AG04450 (cell line): ENCODE data around the gene ALDOB. TPM values are rescaled to one million over a fixed set of nuclear protein-coding genes. Genes with fewer than 3 reads are reported as not detected.
"Not testable (repeated sequence)": the region's sequence is repeated elsewhere in the genome, so short reads cannot be mapped to it uniquely, and the experiment has no call there.

Experiments
- CTCF ChIA-PET: fragments of 300-600, 350-600 bp; formaldehyde crosslinking; extraction: SDS; loops from one replicate; lab custom pipeline; 2022; ENCODE audit warnings: antibody characterized with exemption, inconsistent platforms; lab: Charles Lee
- POLR2A ChIA-PET: fragments of 350-600 bp; formaldehyde crosslinking; extraction: SDS; loops from one replicate; lab custom pipeline; 2021; ENCODE audit warnings: antibody characterized with exemption, inconsistent platforms; lab: Yijun Ruan, JAX
- DNase-seq: peaks from one replicate; pipeline ENCODE4 v3.0.0-alpha.2; 2011; ENCODE audit warnings: low read depth, low spot score
- H3K27ac ChIP-seq: one replicate; pipeline ENCODE4 v1.5.1; 2012; ENCODE audit warnings: low read depth, low read length, control low read depth
- H3K27me3 ChIP-seq: one replicate; pipeline ENCODE4 v1.6.0; 2012; ENCODE audit warnings: low read length; ENCODE audit not compliant: control insufficient read depth, insufficient read depth
- H3K4me3 ChIP-seq: 2 replicates; pipeline ENCODE4 v1.5.1; 2011; ENCODE audit warnings: mild to moderate bottlenecking, low read depth, low read length, control low read depth
- H3K9me3 ChIP-seq: 2 replicates; pipeline ENCODE4 v1.5.1; 2012; ENCODE audit warnings: low read length; ENCODE audit not compliant: control insufficient read depth, insufficient read depth
- polyA plus RNA-seq: library from polyadenylated mRNA; depleted of rRNA; stranded (reverse); fragments of >200 nt; gene quantifications from 2 replicates; pipeline ENCODE4 v1.2.3, GENCODE V29; 2011
- TF ChIP-seq, protein P1 (sequence below): IDR thresholded peaks from 2 replicates; pipeline ENCODE4 v1.5.1; 2011; ENCODE audit warnings: low read depth, low read length, control low read depth, inconsistent platforms

Gene ALDOB
- polyA plus RNA-seq, 1 experiment = not detected

DNA sequence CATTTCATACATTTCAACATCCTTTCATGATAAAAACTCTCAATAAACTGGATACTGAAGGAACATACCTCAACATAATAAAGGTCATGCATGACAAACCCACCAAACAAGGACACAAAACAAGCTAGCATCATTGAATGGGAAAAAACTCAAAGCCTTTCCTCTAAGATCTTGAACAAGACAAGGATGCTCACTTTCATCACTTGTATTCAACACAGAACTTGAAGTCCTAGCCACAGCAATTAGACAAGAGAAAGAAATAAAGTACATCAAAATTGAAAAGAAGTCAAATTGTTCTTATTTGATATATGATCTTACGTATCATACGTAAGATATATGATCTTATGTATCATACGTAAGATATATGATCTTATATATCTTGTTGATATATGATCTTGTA is 42.4 kb downstream of the ALDOB start:
- POLR2A ChIA-PET = no interaction called here

DNA sequence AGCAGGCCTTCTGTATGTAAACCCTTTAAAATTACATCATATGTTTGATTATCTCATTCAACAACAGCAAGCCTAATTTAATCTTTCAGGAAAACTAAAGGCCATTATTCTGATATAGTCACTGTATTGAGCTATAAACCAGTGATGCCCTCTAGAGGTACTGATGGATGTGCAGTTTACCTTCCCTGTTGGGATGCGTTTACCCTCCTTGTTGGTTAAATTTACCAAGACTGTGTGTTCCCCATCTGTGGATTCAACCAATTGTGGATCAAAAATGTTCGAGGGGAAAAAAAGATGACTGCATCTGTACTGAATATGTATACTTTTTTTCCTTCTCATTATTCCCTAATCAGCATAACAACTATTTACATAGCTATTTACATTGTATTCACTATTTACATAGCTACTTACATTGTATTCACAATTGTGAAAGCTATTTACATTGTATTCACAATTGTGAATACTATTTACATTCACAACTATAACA is 47.0 kb downstream of the ALDOB start:
- DNase-seq = no peak
- POLR2A ChIA-PET = interaction anchor here (1.7 kb wide), 1 partner anchor 10 kb away, joined by 5 read pairs; the partner anchor contains the start of genes MRPL50 and ZNF189
- Histone ChIP-seq H3K9me3 (peaks cover 2% of the 10 kb centered on the region; the same call in 1 of the 2 replicates), H3K4me3 (no peak overlapping the region), H3K27ac (no peak overlapping the region), H3K27me3 (no peaks in the 10 kb centered on the region)
- CTCF ChIA-PET = interaction anchor here (0.6 to 2.9 kb wide), 16 partner anchors 7 to 1110 kb away, joined by 3 to 31 read pairs (median 4); partner anchors contain the start of genes MRPL50 and ZNF189
- TF ChIP-seq, protein P1, sequence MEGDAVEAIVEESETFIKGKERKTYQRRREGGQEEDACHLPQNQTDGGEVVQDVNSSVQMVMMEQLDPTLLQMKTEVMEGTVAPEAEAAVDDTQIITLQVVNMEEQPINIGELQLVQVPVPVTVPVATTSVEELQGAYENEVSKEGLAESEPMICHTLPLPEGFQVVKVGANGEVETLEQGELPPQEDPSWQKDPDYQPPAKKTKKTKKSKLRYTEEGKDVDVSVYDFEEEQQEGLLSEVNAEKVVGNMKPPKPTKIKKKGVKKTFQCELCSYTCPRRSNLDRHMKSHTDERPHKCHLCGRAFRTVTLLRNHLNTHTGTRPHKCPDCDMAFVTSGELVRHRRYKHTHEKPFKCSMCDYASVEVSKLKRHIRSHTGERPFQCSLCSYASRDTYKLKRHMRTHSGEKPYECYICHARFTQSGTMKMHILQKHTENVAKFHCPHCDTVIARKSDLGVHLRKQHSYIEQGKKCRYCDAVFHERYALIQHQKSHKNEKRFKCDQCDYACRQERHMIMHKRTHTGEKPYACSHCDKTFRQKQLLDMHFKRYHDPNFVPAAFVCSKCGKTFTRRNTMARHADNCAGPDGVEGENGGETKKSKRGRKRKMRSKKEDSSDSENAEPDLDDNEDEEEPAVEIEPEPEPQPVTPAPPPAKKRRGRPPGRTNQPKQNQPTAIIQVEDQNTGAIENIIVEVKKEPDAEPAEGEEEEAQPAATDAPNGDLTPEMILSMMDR = peak; percentile 48

More for the DNA sequence above, 42.4 kb downstream of the ALDOB start:
- no peaks in the 10 kb centered on the region for H3K9me3 ChIP-seq
- CTCF ChIA-PET = no interaction called here
- H3K27ac ChIP-seq = no peak overlapping the region
- no peaks in the 10 kb centered on the region for H3K27me3 ChIP-seq
- DNase-seq = no peak
- TF ChIP-seq, protein P1 = no peak
- no peak overlapping the region for H3K4me3 ChIP-seq

DNA sequence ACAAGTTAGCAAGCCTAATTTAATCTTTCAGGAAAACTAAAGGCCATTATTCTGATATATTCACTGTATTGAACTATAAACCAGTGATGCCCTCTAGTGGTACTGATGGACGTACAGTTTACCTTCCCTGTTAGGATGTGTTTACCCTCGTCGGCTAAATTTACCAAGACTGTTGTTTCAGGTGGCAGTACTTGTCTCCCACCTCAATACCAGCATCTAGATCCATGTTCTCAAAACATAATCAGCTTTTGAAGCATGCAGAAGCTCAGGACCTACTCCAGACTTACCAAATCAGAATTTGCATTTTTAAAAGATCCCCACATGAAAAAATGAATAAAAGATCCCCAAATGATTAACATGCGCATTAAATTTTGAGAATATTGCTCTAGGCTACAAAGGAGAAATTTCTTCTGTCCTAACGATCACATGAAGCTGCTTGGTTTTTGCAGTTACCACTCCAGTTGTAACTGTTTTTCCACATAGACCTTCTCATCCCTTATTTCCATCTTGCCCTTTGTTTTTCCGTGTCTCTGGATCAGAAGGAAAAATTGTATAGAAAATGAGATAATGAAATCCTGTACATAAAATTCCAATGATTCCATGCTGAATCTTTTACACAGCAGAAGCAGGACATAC is 47.6 kb downstream of the ALDOB start:
- peaks cover 2% of the 10 kb centered on the region; the same call in 1 of the 2 replicates for H3K9me3 ChIP-seq
- CTCF ChIA-PET = interaction anchor here (0.6 to 2.9 kb wide), 15 partner anchors 8 to 1110 kb away, joined by 3 to 31 read pairs (median 4); partner anchors contain the start of genes MRPL50 and ZNF189
- H3K27me3 ChIP-seq = no peaks in the 10 kb centered on the region
- no peak overlapping the region for H3K4me3 ChIP-seq
- no peak for DNase-seq
- H3K27ac ChIP-seq = no peak overlapping the region
- POLR2A ChIA-PET = interaction anchor here (1.7 kb wide), 1 partner anchor 11 kb away, joined by 5 read pairs; the partner anchor contains the start of genes MRPL50 and ZNF189
- TF ChIP-seq, protein P1 = peak; percentile 68

DNA sequence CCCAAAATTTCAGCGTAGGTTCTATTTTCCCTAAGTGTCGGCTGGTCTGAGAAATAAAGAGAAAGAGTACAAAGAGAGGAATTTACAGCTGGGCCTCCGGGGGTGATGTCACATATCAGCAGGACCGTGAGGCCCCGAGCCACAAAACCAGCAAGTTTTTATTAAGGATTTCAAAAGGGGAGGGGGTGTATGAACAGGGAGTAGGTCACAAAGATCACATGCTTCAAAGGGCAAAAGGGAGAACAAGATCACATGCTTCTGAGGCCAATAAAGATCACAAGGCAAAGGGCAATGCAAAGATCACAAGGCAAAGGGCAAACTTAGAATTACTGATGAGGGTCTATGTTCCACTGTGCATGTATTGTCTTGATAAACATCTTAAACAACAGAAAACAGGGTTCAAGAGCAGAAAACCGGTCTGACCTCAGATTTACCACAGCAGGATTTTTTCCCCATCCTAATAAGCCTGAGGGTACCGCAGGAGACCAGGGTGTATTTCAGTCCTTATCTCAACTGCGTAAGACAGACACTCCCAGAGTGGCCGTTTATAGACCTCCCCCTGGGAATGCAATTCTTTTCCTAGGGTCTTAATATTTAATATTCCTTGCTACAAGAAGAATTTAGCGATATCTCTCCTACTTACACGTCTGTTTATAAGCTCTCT is 50.6 kb downstream of the ALDOB start, which contains the start of gene BAAT:
TSS of gene BAAT (minus strand) at position 134 of the 664 bp plus-strand sequence. CDS start 13,602 bp downstream, outside the sequence.
- H3K27ac ChIP-seq, DNase-seq, H3K27me3 ChIP-seq, CTCF ChIA-PET, POLR2A ChIA-PET, H3K9me3 ChIP-seq, H3K4me3 ChIP-seq: not testable (repeated sequence)

DNA sequence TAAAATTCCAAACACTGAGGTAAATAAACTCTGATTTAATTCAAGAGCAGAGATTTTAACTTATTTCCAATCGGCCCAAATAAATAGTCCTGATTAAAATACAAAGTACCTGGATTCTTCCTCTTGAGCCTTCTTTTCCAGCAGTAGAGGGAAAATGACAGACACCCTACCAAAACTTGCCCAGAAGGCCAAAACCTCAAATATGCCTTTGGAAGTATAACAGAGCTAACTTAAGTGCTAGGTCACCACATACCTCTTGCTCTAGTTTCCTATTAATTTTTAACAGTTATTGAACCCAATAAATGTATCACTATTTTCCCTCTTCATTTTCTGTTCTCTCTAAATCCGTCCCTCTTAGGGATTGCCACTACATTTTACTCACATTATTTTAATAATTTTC is 52.2 kb downstream of the ALDOB start:
- Histone ChIP-seq H3K27ac (no peak overlapping the region), H3K4me3 (no peak overlapping the region), H3K9me3 (peaks cover 2% of the 10 kb centered on the region; the same call in 1 of the 2 replicates), H3K27me3 (no peaks in the 10 kb centered on the region)
- DNase-seq = no peak
- CTCF ChIA-PET = interaction anchor here (1.1 to 1.2 kb wide), 2 partner anchors 11 to 72 kb away, joined by 3 read pairs; no protein-coding TSS in a partner anchor
- POLR2A ChIA-PET = no interaction called here
- TF ChIP-seq, protein P1 = no peak
